HepG2 (cell line): ENCODE data around the gene GPS1. TPM values are rescaled to one million over a fixed set of nuclear protein-coding genes. Genes with fewer than 3 reads are reported as not detected.

ENCODE experiments used
- ARNTL ChIP-seq: sonication (generic); formaldehyde crosslinking; IDR thresholded peaks from 2 replicates; pipeline ENCODE4 v1.4.0; 2020; ENCODE audit warnings: mild to moderate bottlenecking, missing genetic modification reagents
- DZIP1 ChIP-seq: sonication (generic); formaldehyde crosslinking; IDR thresholded peaks from 2 replicates; pipeline ENCODE4 v1.5.0; 2020; ENCODE audit warnings: mild to moderate bottlenecking, missing genetic modification reagents
- FLYWCH1 ChIP-seq: sonication (generic); formaldehyde crosslinking; IDR thresholded peaks from 2 replicates; pipeline ENCODE4 v1.8.1; 2023; ENCODE audit warnings: mild to moderate bottlenecking, missing genetic modification reagents
- KDM3A ChIP-seq: IDR thresholded peaks from 2 replicates; pipeline ENCODE4 v1.6.1; 2018; ENCODE audit warnings: low read depth, missing compliant biosample characterization
- KMT2B ChIP-seq: IDR thresholded peaks from 2 replicates; pipeline ENCODE4 v1.6.1; 2016; ENCODE audit warnings: missing genetic modification reagents, missing compliant biosample characterization
- LCORL ChIP-seq, 2 experiments: fragments of 450-650 bp in 1 of 2; sonication (generic) in 1 of 2; formaldehyde crosslinking in 1 of 2; IDR thresholded peaks; 2 replicates each; pipeline versions ENCODE4 v1.5.0 to v1.6.1; 2017 to 2020; ENCODE audit warnings: antibody characterized with exemption in 1 of 2, missing genetic modification reagents in 1 of 2
- NRL ChIP-seq: sonication (generic); formaldehyde crosslinking; IDR thresholded peaks from 2 replicates; pipeline ENCODE4 v1.5.0; 2020; ENCODE audit warnings: missing genetic modification reagents, mild to moderate bottlenecking, moderate library complexity, borderline replicate concordance
- PRMT3 ChIP-seq: sonication (generic); formaldehyde crosslinking; IDR thresholded peaks from 2 replicates; pipeline ENCODE4 v1.8.1; 2022; ENCODE audit warnings: low read depth, mild to moderate bottlenecking, moderate library complexity, missing genetic modification reagents, borderline replicate concordance
- SNAPC5 ChIP-seq: sonication (generic); formaldehyde crosslinking; IDR thresholded peaks from 2 replicates; pipeline ENCODE4 v1.8.1; 2023; ENCODE audit warnings: mild to moderate bottlenecking, missing genetic modification reagents, borderline replicate concordance
- SRSF1 ChIP-seq: fragments of 200-400 bp; formaldehyde crosslinking; optimal IDR thresholded peaks from 2 replicates; pipeline ENCODE3; 2017; ENCODE audit warnings: mild to moderate bottlenecking, low read depth, low read length, moderate library complexity
- TEAD3 ChIP-seq: optimal IDR thresholded peaks from 2 replicates; pipeline ENCODE3; 2016; ENCODE audit warnings: borderline replicate concordance
- TMF1 ChIP-seq: sonication (generic); formaldehyde crosslinking; IDR thresholded peaks from 2 replicates; pipeline ENCODE4 v1.8.1; 2022; ENCODE audit warnings: low read depth, missing genetic modification reagents
- ZFX ChIP-seq: sonication (generic); formaldehyde crosslinking; IDR thresholded peaks from 2 replicates; pipeline ENCODE4 v1.4.0; 2020; ENCODE audit warnings: mild to moderate bottlenecking, low read depth, missing genetic modification reagents, moderate library complexity
- ZMYM3 ChIP-seq: sonication (generic); formaldehyde crosslinking; IDR thresholded peaks from 2 replicates; pipeline ENCODE4 v1.5.1; 2020; ENCODE audit warnings: mild to moderate bottlenecking, missing genetic modification reagents
- ZNF101 ChIP-seq: sonication (generic); formaldehyde crosslinking; IDR thresholded peaks from 2 replicates; pipeline ENCODE4 v1.4.0; 2020; ENCODE audit warnings: mild to moderate bottlenecking, low read depth, missing genetic modification reagents, borderline replicate concordance
- ZNF251 ChIP-seq: sonication (generic); formaldehyde crosslinking; IDR thresholded peaks from 2 replicates; pipeline ENCODE4 v1.9.0; 2021; ENCODE audit warnings: mild to moderate bottlenecking, missing genetic modification reagents
- ZNF333 ChIP-seq: sonication (generic); formaldehyde crosslinking; IDR thresholded peaks from 2 replicates; pipeline ENCODE4 v1.4.0; 2020; ENCODE audit warnings: mild to moderate bottlenecking, missing genetic modification reagents, borderline replicate concordance
- ZNF589 ChIP-seq: sonication (generic); formaldehyde crosslinking; conservative IDR thresholded peaks from 2 replicates; pipeline ENCODE4 v1.8.0; 2022; ENCODE audit warnings: mild to moderate bottlenecking, moderate library complexity, missing genetic modification reagents
- ZNF660 ChIP-seq: sonication (generic); formaldehyde crosslinking; IDR thresholded peaks from 2 replicates; pipeline ENCODE4 v1.5.1; 2020; ENCODE audit warnings: mild to moderate bottlenecking, low read depth, missing genetic modification reagents, borderline replicate concordance
- ZNF678 ChIP-seq: sonication (generic); formaldehyde crosslinking; IDR thresholded peaks from 2 replicates; pipeline ENCODE4 v1.4.0; 2020; ENCODE audit warnings: mild to moderate bottlenecking, missing genetic modification reagents
- ZNF7 ChIP-seq: IDR thresholded peaks from 2 replicates; pipeline ENCODE4 v1.6.1; 2016; ENCODE audit warnings: missing biosample characterization, missing genetic modification reagents
- ZNF891 ChIP-seq: sonication (generic); formaldehyde crosslinking; IDR thresholded peaks from 2 replicates; pipeline ENCODE4 v1.5.0; 2020; ENCODE audit warnings: mild to moderate bottlenecking, missing genetic modification reagents
- polyA plus RNA-seq, 8 experiments: library from polyadenylated mRNA; depleted of rRNA in 3 of 8; stranded (reverse) in 7 of 8; unstranded in 1 of 8; fragments of >200 nt; fragmentation: Illumina TruSeq in 4 of 8; extraction: Trizol in 4 of 8; gene quantifications; 2 replicates each; pipeline versions ENCODE4 v1.2.1 to v1.2.3, GENCODE V29; 2011 to 2016; ENCODE audit warnings: low read depth in 4 of 8, missing spikeins in 1 of 8, mixed read lengths in 1 of 8; ENCODE audit not compliant: insufficient read depth in 1 of 8
- total RNA-seq, 5 experiments: library from RNA; depleted of rRNA; stranded (reverse); fragments of >200 nt; fragmentation: Illumina TruSeq; extraction: Trizol; gene quantifications; 2 replicates each; pipeline ENCODE4 v1.2.3, GENCODE V29; 2016; ENCODE audit warnings: low read depth in 1 of 5
- TF ChIP-seq, protein P1 (sequence below): sonication (generic); formaldehyde crosslinking; IDR thresholded peaks from 2 replicates; pipeline ENCODE4 v1.8.1; 2023; ENCODE audit warnings: missing genetic modification reagents, mild to moderate bottlenecking, borderline replicate concordance
- TF ChIP-seq, protein P2 (sequence below): sonication (generic); formaldehyde crosslinking; IDR thresholded peaks from 2 replicates; pipeline ENCODE4 v1.4.0; 2020; ENCODE audit warnings: low read depth, missing genetic modification reagents

The GPS1 gene
- total and polyA plus RNA-seq, 2 of the 13 experiments (the other 11 are each of a cell fraction or from before 2014, with no cell fraction given), result 124 to 128 TPM

- TF ChIP-seq, protein P1, sequence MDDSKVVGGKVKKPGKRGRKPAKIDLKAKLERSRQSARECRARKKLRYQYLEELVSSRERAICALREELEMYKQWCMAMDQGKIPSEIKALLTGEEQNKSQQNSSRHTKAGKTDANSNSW (CRISPR knock-in tag), result no peak
- TF ChIP-seq ARNTL (CRISPR knock-in tag) (no peak), KMT2B (CRISPR knock-in tag) (no peak), KDM3A (peak; percentile 24; the same call in 1 of the 2 replicates), TMF1 (CRISPR knock-in tag) (no peak), ZNF101 (CRISPR knock-in tag) (no peak), PRMT3 (CRISPR knock-in tag) (no peak), SRSF1 (peak; percentile 58), ZNF333 (CRISPR knock-in tag) (no peak), ZNF891 (no peak), ZNF251 (CRISPR knock-in tag) (0 out of 2 replicates have a peak, but pooled peaks have one; percentile 27), ZFX (CRISPR knock-in tag) (no peak), FLYWCH1 (CRISPR knock-in tag) (no peak), DZIP1 (CRISPR knock-in tag) (0 out of 2 replicates have a peak, but pooled peaks have one; percentile 48), TEAD3 (CRISPR knock-in tag) (peak; percentile 20), LCORL (IDR thresholded peaks at IDR 0.05) (no peak), LCORL (CRISPR knock-in tag; IDR thresholded peaks at IDR 0.05) (no peak), NRL (no peak), ZNF7 (CRISPR knock-in tag) (0 out of 2 replicates have a peak, but pooled peaks have one; percentile 1), ZNF660 (no peak), ZNF678 (CRISPR knock-in tag) (0 out of 2 replicates have a peak, but pooled peaks have one; percentile 4), ZNF589 (CRISPR knock-in tag) (no peak), SNAPC5 (CRISPR knock-in tag) (peak; percentile 6; the same call in 1 of the 2 replicates), ZMYM3 (CRISPR knock-in tag) (0 out of 2 replicates have a peak, but pooled peaks have one; percentile 22)
- TF ChIP-seq, protein P2, sequence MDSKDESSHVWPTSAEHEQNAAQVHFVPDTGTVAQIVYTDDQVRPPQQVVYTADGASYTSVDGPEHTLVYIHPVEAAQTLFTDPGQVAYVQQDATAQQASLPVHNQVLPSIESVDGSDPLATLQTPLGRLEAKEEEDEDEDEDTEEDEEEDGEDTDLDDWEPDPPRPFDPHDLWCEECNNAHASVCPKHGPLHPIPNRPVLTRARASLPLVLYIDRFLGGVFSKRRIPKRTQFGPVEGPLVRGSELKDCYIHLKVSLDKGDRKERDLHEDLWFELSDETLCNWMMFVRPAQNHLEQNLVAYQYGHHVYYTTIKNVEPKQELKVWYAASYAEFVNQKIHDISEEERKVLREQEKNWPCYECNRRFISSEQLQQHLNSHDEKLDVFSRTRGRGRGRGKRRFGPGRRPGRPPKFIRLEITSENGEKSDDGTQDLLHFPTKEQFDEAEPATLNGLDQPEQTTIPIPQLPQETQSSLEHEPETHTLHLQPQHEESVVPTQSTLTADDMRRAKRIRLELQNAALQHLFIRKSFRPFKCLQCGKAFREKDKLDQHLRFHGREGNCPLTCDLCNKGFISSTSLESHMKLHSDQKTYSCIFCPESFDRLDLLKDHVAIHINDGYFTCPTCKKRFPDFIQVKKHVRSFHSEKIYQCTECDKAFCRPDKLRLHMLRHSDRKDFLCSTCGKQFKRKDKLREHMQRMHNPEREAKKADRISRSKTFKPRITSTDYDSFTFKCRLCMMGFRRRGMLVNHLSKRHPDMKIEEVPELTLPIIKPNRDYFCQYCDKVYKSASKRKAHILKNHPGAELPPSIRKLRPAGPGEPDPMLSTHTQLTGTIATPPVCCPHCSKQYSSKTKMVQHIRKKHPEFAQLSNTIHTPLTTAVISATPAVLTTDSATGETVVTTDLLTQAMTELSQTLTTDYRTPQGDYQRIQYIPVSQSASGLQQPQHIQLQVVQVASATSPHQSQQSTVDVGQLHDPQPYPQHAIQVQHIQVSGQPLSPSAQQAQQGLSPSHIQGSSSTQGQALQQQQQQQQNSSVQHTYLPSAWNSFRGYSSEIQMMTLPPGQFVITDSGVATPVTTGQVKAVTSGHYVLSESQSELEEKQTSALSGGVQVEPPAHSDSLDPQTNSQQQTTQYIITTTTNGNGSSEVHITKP, result no peak
Measured at GRCh38 chr17:82106688-82107305, 55.1 kb downstream of the GPS1 start (continued).
